Ascending aorta (tissue), 2 donors: ENCODE data around the gene FAM111B. TPM values are rescaled to one million over a fixed set of nuclear protein-coding genes. Genes with fewer than 3 reads are reported as not detected.
"Not testable (repeated sequence)": the region's sequence is repeated elsewhere in the genome, so short reads cannot be mapped to it uniquely, and the experiment has no call there.

Experiments used
- DNase-seq, 2 donors: peaks; one replicate each; pipeline ENCODE4 v3.0.0-alpha.2; 2019; ENCODE audit warnings: low spot score in 2 of 2
- H3K27ac ChIP-seq, 2 donors: fragments of 200-600 bp; sonication (generic); one replicate each; pipeline ENCODE4 v1.5.1; 2016 to 2017; ENCODE audit warnings: mild to moderate bottlenecking in 1 of 2
- H3K27me3 ChIP-seq: fragments of 200-600 bp; sonication (generic); one replicate; pipeline ENCODE4 v1.5.1; 2017
- H3K36me3 ChIP-seq, 2 donors: fragments of 200-600 bp; sonication (generic); one replicate each; pipeline ENCODE4 v1.5.1; 2016
- H3K4me1 ChIP-seq, 2 donors: fragments of 200-600 bp; sonication (generic); one replicate each; pipeline ENCODE4 v1.5.1; 2016 to 2017; ENCODE audit warnings: mild to moderate bottlenecking in 1 of 2
- H3K4me3 ChIP-seq, 2 donors: fragments of 200-600 bp; sonication (generic); one replicate each; pipeline ENCODE4 v1.5.1; 2016 to 2017; ENCODE audit warnings: mild to moderate bottlenecking in 1 of 2
- H3K9me3 ChIP-seq, 2 donors: fragments of 200-600 bp; sonication (generic); one replicate each; pipeline ENCODE4 v1.5.1; 2016
- intact Hi-C: fragments of 100-400 bp; cut with DNase I; formaldehyde crosslinking; loops from one replicate; pipeline ENCODE4 v1.15.1; 2023
- total RNA-seq: library from RNA; depleted of rRNA; stranded (reverse); fragments of >200 nt; gene quantifications from one replicate; pipeline ENCODE4 v1.1.0, GENCODE V29; 2016
- TF ChIP-seq, protein P1 (sequence below), 3 experiments: fragments of 200-600 bp in 2 of 3; fragments of 450-650 bp in 1 of 3; sonication (generic) in 2 of 3; IDR thresholded peaks; one replicate each; pipeline ENCODE4 v1.5.1; 2016 to 2019; ENCODE audit warnings: antibody characterized with exemption in 3 of 3, mild to moderate bottlenecking in 1 of 3, moderate library complexity in 1 of 3

FAM111B gene
- total RNA-seq, 1 donor from 2014 or later: not detected

DNA sequence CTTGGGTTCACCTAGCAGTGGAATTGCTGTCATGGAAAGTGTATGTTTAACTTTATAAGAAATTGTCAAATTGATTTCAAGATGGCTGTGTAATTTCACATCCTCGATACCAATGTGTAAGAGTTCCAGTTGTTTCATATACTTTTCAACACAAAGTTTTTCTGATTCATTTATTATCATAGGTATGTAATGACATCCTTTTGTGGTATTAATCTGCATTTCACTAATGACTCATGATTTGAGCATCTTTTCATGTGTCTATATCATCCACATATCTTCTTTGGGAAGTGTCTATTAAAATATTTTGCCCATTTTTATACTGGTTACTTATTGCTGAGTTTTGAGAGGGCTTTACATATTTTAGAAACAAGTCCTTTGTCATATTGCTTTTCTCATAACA is 38.0 kb upstream of the FAM111B start:
- H3K4me3 ChIP-seq: no peak overlapping the region
- H3K9me3 ChIP-seq: no peaks in the 10 kb centered on the region
- TF ChIP-seq, protein P1, sequence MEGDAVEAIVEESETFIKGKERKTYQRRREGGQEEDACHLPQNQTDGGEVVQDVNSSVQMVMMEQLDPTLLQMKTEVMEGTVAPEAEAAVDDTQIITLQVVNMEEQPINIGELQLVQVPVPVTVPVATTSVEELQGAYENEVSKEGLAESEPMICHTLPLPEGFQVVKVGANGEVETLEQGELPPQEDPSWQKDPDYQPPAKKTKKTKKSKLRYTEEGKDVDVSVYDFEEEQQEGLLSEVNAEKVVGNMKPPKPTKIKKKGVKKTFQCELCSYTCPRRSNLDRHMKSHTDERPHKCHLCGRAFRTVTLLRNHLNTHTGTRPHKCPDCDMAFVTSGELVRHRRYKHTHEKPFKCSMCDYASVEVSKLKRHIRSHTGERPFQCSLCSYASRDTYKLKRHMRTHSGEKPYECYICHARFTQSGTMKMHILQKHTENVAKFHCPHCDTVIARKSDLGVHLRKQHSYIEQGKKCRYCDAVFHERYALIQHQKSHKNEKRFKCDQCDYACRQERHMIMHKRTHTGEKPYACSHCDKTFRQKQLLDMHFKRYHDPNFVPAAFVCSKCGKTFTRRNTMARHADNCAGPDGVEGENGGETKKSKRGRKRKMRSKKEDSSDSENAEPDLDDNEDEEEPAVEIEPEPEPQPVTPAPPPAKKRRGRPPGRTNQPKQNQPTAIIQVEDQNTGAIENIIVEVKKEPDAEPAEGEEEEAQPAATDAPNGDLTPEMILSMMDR (IDR thresholded peaks at IDR 0.05): no peak
- H3K27ac ChIP-seq: no peak overlapping the region
- H3K4me1 ChIP-seq: no peaks in the 10 kb centered on the region
- DNase-seq: no peak
- H3K36me3 ChIP-seq: no peaks in the 10 kb centered on the region
- intact Hi-C loops: no loop called here
- no peaks in the 10 kb centered on the region for H3K27me3 ChIP-seq

DNA sequence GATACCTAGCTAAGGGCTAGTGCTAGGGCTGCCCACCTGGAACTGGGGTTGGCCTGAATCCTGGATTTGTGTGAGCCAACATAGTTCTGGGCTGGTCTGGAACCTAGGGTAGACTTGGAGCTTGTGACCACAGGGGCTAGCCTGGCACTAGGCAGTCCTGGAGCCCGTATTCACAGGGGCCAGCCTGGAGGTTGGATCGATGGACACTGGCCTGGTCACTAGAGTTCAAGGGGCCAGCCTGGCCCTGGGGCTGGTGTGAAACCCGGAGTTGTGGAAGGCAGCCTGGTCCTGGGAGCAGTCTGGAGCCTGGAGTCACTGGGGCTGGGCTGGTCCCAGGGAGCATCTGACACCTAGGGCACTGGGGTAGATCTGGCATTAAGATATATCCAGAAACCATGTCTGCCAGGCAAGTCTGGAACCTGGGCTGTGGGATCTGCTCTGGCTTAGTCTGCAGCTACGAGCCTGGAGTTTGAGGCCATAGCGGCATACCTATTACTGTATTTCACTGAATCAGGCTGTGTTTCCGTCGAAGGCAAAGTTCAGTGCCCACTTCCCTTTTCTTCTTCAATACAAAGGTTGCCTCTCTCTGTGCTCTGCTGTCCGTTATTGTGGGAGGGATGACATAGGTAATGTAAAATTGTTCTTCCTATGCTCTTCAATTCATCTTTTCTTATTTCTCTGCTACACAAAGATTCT is 30.0 kb upstream of the FAM111B start:
- Histone ChIP-seq H3K9me3 (no peaks in the 10 kb centered on the region), H3K27me3 (no peaks in the 10 kb centered on the region), H3K27ac (no peak overlapping the region), H3K36me3 (no peaks in the 10 kb centered on the region), H3K4me1 (no peaks in the 10 kb centered on the region), H3K4me3 (no peak overlapping the region)
- TF ChIP-seq, protein P1 (IDR thresholded peaks at IDR 0.05): no peak
- DNase-seq: no peak
- intact Hi-C loops: no loop called here

DNA sequence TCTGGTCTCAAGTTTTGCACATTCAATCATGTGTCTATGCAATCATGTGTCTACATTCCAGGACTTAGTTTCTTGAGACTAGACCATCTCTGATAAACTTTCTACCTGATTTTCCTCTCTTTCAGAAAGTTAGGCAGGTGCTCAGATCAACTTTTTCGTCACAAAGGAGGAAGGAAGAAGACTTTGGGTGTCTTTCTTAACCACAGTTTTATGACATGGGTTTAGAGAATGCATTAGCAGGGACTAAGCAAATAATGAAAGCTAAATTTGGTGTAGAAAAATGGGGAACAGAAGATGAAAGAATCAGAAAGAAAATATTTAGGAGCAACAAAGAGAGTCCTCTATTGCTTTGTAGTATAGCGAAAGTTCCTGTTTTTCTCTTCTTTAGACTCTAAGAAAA is 28.6 kb upstream of the FAM111B start:
- H3K4me1 ChIP-seq: no peaks in the 10 kb centered on the region
- H3K36me3 ChIP-seq: no peaks in the 10 kb centered on the region
- H3K27me3 ChIP-seq: no peaks in the 10 kb centered on the region
- DNase-seq: no peak
- no peaks in the 10 kb centered on the region for H3K9me3 ChIP-seq
- no peak overlapping the region for H3K4me3 ChIP-seq
- TF ChIP-seq, protein P1 (IDR thresholded peaks at IDR 0.05): no peak
- no peak overlapping the region for H3K27ac ChIP-seq
- intact Hi-C loops: no loop called here

DNA sequence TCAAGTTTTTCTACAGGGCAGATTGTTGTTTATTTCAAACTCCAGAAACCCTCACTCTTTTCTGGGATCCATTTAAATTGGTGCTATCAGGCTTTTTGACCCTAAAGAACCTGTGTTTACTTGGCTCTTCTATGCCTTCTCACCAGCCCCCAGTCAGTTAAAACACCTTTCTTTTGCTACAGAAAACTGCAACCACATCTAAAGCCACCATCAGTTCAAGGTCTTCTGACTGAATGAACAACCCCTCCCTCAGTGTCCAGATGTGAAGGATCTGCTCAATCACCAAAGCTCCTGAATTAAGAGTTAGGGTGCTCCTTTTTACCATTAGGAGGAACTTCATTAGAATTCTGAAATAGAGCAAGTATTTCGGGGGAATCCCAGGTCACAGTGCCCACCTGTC is 28.0 kb upstream of the FAM111B start:
- DNase-seq: no peak
- Histone ChIP-seq H3K9me3 (no peaks in the 10 kb centered on the region), H3K27me3 (no peaks in the 10 kb centered on the region), H3K27ac (no peak overlapping the region), H3K4me3 (no peak overlapping the region), H3K4me1 (no peaks in the 10 kb centered on the region), H3K36me3 (no peaks in the 10 kb centered on the region)
- intact Hi-C loops: no loop called here
- TF ChIP-seq, protein P1 (IDR thresholded peaks at IDR 0.05): no peak

DNA sequence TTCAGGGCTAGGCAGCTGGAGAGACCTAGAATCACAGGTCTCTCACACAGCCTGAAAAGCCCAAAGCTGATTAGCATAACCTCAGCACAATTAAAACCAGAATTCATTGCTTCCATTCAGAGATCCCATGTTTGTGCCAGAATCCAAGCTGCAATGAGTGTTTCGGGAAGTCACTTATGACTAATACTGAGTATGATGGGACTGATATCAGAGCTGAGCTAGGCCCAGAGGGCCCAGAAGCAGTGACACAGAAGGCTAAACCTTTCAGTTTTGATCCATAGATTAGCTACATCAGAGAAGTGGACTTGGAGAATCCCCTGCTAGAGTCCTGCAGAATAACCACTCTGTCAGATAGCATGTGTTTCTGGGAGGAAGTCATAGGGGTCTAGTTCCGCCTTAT is 26.6 kb upstream of the FAM111B start:
- DNase-seq, H3K36me3 ChIP-seq, H3K4me1 ChIP-seq, H3K4me3 ChIP-seq, H3K27ac ChIP-seq, H3K27me3 ChIP-seq, intact Hi-C loops, H3K9me3 ChIP-seq: not testable (repeated sequence)

DNA sequence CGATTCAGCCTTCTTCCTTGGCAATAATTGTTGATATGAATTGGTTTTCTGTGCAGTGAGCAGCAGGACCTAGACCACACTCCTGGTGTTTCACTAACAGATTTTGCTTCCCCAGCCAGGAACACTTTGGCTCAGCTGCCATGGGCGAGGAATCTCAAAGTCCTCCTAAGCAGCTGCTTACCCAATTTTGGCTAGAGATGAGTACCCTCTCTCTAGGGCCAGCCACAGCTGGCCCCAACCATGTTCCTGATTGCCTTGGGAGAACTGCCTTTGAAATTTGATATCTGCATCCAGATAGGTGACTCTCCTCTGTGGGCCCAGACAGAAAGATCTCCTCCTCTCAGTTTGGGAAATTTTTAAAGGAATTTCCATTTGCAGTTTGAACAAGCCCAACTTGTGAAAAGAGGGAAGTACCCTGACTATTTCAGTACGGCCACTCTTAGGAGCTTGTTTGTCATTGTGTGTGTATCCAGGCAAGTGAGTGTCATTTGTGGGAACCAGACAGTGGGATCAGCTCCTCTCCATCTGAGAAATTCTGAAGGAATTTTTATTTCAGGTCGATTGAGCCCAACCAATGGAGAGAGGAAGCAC is 25.5 kb upstream of the FAM111B start:
- H3K9me3 ChIP-seq, H3K27ac ChIP-seq, H3K36me3 ChIP-seq, H3K4me3 ChIP-seq, intact Hi-C loops, H3K4me1 ChIP-seq, H3K27me3 ChIP-seq, DNase-seq: not testable (repeated sequence)

DNA sequence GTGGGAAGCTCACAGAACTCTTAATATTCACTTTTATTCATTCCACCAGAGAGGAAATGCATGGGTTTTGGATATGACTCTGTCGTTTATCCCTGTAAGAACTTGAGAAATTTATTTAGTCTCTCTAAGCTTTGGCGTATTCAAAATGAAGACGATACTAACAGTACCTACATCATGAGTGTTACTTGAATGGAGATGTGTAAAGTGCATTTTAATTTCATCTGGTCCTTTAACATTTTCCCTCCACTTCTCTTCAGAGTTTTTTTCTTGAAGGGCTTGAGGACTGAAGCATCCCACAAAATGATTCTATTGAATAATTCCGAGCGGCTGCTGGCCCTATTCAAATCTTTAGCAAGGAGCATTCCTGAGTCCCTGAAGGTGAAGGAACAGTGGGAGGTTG is 21.0 kb upstream of the FAM111B start, which contains the start of gene GLYATL1B:
TSS of gene GLYATL1B (plus strand) at position 301 of the 400 bp plus-strand sequence. CDS start at position 301, 0 bp downstream.
- DNase-seq, intact Hi-C loops: not testable (repeated sequence)

More for the DNA sequence above, 21.0 kb upstream of the FAM111B start, which contains the start of gene GLYATL1B:
- not testable (repeated sequence) for H3K4me1 ChIP-seq, H3K36me3 ChIP-seq, H3K27ac ChIP-seq, H3K4me3 ChIP-seq, H3K27me3 ChIP-seq, H3K9me3 ChIP-seq
